NCI-H187 (cell line): ENCODE data around the gene CAPN10.

Experiments used
- DNase-seq, 2 experiments: peaks; one replicate each; lab custom pipeline; 2025; lab: John Stamatoyannopoulos, UW

The CAPN10 gene

GRCh38 chr2:240589375-240589774, 2.8 kb downstream of the CAPN10 start:
- DNase-seq, result no peak

GRCh38 chr2:240589850-240590525, 3.5 kb downstream of the CAPN10 start:
- DNase-seq, result no peak

- no peak for DNase-seq
These were observed 4.2 kb downstream of the CAPN10 start for GRCh38 chr2:240590681-240591111.

GRCh38 chr2:240591226-240591625, 4.7 kb downstream of the CAPN10 start:
- no peak for DNase-seq

- no peak for DNase-seq
These were observed 5.2 kb downstream of the CAPN10 start for GRCh38 chr2:240591784-240592183.

GRCh38 chr2:240593026-240593702, 6.6 kb downstream of the CAPN10 start:
- no peak for DNase-seq

- DNase-seq, result no peak
These were observed 7.3 kb downstream of the CAPN10 start for GRCh38 chr2:240593703-240594451.

GRCh38 chr2:240594511-240595380, 8.2 kb downstream of the CAPN10 start:
- DNase-seq, result no peak

GRCh38 chr2:240595381-240596079, 9.0 kb downstream of the CAPN10 start:
- no peak for DNase-seq

- DNase-seq, result no peak
These were observed 9.5 kb downstream of the CAPN10 start for GRCh38 chr2:240596080-240596460.

GRCh38 chr2:240596491-240596931, 10.0 kb downstream of the CAPN10 start:
- DNase-seq, result no peak

- no peak for DNase-seq
These were observed 10.5 kb downstream of the CAPN10 start for GRCh38 chr2:240597054-240597418.

- DNase-seq, result no peak
These were observed 11.1 kb downstream of the CAPN10 start for GRCh38 chr2:240597419-240598181.

GRCh38 chr2:240598311-240598911, 11.9 kb downstream of the CAPN10 start:
- no peak for DNase-seq

GRCh38 chr2:240599141-240599583, 12.6 kb downstream of the CAPN10 start:
- DNase-seq, result no peak

GRCh38 chr2:240600451-240600961, 14.0 kb downstream of the CAPN10 start:
- no peak for DNase-seq

GRCh38 chr2:240601061-240601830, 14.7 kb downstream of the CAPN10 start:
- DNase-seq, result no peak

- no peak for DNase-seq
These were observed 15.3 kb downstream of the CAPN10 start for GRCh38 chr2:240601831-240602160.
